Spleen (tissue), 7 donors: ENCODE data around the gene FANCL.

Experiments used
- CTCF ChIP-seq, 11 experiments: fragments of 200-600 bp in 7 of 11; fragments of 450-650 bp in 4 of 11; sonication (generic) in 4 of 11; IDR thresholded peaks in 8 of 11; conservative IDR thresholded peaks in 3 of 11; 1 replicate in 7 of 11; 2 replicates in 4 of 11; pipeline versions ENCODE4 v1.4.0 to v1.8.0; 2016 to 2021; ENCODE audit warnings: antibody characterized with exemption in 11 of 11, inconsistent platforms in 4 of 11, mild to moderate bottlenecking in 1 of 11
- POLR2A ChIP-seq, 3 donors: fragments of 450-650 bp; IDR thresholded peaks; one replicate each; pipeline ENCODE4 v1.5.1; 2017; ENCODE audit warnings: antibody characterized with exemption in 3 of 3, mild to moderate bottlenecking in 1 of 3
- donor health status: DM: no; HTN: no; CAD: no; lungs with moderate emphysema.
- donor health status: DM: no; HTN: no; CAD: no.
- donor health status: DM: no; HTN: no; CAD: no.

GRCh38 chr2:58155160-58155778 lies 85.9 kb downstream of the FANCL start:
- no peak for TF ChIP-seq POLR2A (IDR thresholded peaks at IDR 0.05)
- no peak for TF ChIP-seq CTCF (IDR thresholded peaks at IDR 0.05 in 8 of 11, conservative IDR thresholded peaks at IDR 0.05 in 3 of 11)
